ENCODE results near the gene SCT. TPM values are rescaled to one million over a fixed set of nuclear protein-coding genes. Genes with fewer than 3 reads are reported as not detected.
A peak's percentile ranks its signal among the peaks of the same experiment; 100 is the strongest.

Gene SCT
- total RNA-seq, 2 donors from 2014 or later: not detected

DNA sequence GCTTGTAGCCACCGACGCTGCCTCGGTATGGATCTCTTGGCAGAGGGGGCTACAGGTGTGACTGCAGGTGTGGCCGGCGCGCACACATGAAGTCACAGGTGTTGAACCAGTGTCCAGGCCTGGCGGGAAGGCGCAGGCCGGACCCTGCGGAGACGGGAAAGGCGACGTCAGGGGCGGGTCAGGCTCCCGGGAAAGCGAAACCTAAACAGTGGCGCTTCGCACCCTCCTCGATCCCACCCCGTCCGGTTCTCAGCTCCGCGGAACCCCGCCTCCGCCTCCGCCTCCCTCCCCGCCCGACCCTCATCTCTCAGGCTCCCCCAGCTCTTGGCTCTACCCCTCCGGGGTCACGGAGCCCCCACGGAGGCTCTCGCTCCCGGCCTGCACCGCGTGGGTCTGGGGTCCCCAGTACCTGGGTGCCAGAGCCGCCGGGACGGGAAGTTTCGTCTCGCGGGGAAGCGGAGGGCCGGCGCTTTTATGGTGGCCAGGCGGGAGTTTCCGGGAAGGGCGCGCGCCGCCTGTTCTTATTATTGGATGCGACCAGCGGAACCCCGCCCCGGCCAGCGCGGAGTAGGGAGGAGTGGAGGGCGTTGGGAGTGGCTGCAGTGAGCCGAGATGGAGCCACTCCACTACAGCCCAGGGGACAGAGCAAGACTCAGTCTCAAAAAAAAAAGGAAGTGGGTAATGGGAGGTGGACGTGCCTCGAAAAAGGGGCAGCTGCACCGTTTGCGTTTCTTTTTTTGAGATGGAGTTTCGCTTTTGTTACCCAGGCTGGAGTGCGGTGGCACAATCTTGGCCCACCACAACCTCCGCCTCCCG, 11.3 kb downstream of the SCT start, which contains the start of gene IRF7:
IRF7 (minus strand) TSS at position 447 of the 816 bp plus-strand sequence. CDS start 586 bp downstream, outside the sequence.
- H3K4me3 ChIP-seq: peak within 1 kb of the TSS; percentile 50 to 63
- H3K27me3 ChIP-seq (replicated peaks; ENCODE audit: insufficient read depth): no peaks in the 10 kb centered on the region
- H3K36me3 ChIP-seq: peaks cover 6 to 8% of the 10 kb centered on the region in 2 donors
- peaks cover 15% of the 10 kb centered on the region for H3K4me1 ChIP-seq (replicated peaks)
- WGBS: 8% methylated on average over 65 of the region's 66 CpGs
- intact Hi-C loops (cut with DNase I): no loop called here
- TF ChIP-seq CTCF (IDR thresholded peaks at IDR 0.05): peak in 2 of 4 experiments; percentile 21 to 27
- TF ChIP-seq POLR2AphosphoS5 (IDR thresholded peaks at IDR 0.05): peak; percentile 93
- TF ChIP-seq POLR2A (IDR thresholded peaks at IDR 0.05): peak; percentile 89
- H3K9me3 ChIP-seq: no peaks in the 10 kb centered on the region
- H3K27ac ChIP-seq: peak within 1 kb of the TSS; percentile 86 to 91
- peak; percentile 94 for DNase-seq (ENCODE audit: low spot score)

DNA sequence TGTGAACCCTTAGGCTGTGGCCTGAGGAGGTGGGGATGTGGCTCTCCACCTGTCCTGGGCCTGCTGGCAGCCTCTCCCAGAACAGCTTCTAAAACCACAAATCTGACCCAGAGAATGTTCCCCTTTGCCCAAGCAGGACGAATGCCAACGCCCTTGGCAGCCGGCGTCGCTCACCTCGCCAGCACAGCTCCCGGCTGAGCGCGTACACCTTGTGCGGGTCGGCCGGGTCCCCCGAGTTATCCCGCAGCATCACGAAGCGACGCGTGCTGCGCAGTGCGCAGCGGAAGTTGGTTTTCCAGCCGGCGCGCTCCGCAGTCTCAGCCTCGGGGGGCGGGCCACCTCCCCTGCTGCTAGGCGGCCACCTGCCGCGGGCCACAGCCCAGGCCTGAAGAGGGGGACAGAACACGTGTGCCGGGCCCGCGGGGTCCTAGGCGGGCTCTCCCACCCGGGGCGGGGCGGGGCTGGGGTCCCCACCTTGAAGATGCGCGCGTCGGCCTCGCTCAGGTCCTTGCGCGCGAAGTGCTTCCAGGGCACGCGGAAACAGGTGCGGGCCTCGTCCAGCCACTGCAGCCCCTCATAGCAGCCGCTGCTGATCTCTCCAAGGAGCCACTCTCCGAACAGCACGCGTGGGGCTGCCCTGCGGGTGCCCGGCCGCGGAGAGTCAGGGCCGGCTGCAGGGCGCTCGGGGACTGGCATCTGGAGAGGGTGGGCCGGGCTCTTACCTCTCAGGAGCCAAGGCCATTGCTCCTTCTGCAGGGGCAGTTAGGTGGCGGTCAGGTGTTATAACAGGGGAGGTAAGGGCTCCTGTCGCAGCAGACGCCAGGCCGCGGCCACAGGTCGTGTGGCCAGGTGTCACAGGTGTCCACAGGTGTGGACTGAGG, 12.1 kb downstream of the SCT start:
- peak; percentile 49 for DNase-seq (ENCODE audit: low spot score)
- Histone ChIP-seq H3K36me3 (peaks cover 11 to 14% of the 10 kb centered on the region in 2 donors), H3K27ac (peak overlapping the region; percentile 86 to 91), H3K9me3 (no peaks in the 10 kb centered on the region), H3K4me3 (peak overlapping the region; percentile 50 to 63), H3K4me1 (replicated peaks) (peaks cover 15% of the 10 kb centered on the region), H3K27me3 (replicated peaks; ENCODE audit: insufficient read depth) (no peaks in the 10 kb centered on the region)
- TF ChIP-seq CTCF (IDR thresholded peaks at IDR 0.05) (no peak), POLR2A (IDR thresholded peaks at IDR 0.05) (no peak), POLR2AphosphoS5 (IDR thresholded peaks at IDR 0.05) (no peak)
- intact Hi-C loops (cut with DNase I): no loop called here
- 48% methylated on average over 65 of the region's 68 CpGs for WGBS

- Histone ChIP-seq H3K9me3 (no peaks in the 10 kb centered on the region), H3K27me3 (replicated peaks; ENCODE audit: insufficient read depth) (no peaks in the 10 kb centered on the region), H3K4me3 (peak overlapping the region in 1 of 2 donors; percentile 63), H3K4me1 (replicated peaks) (peaks cover 15% of the 10 kb centered on the region), H3K36me3 (peaks cover 11 to 14% of the 10 kb centered on the region in 2 donors), H3K27ac (peak overlapping the region in 1 of 2 donors; percentile 91)
- TF ChIP-seq CTCF (IDR thresholded peaks at IDR 0.05) (no peak), POLR2AphosphoS5 (IDR thresholded peaks at IDR 0.05) (no peak), POLR2A (IDR thresholded peaks at IDR 0.05) (no peak)
- no peak for DNase-seq (ENCODE audit: low spot score)
- intact Hi-C loops (cut with DNase I): no loop called here
- 57% methylated on average over 14 of the region's 14 CpGs for WGBS
Measured at GRCh38 chr11:614021-614622, 12.9 kb downstream of the SCT start.

DNA sequence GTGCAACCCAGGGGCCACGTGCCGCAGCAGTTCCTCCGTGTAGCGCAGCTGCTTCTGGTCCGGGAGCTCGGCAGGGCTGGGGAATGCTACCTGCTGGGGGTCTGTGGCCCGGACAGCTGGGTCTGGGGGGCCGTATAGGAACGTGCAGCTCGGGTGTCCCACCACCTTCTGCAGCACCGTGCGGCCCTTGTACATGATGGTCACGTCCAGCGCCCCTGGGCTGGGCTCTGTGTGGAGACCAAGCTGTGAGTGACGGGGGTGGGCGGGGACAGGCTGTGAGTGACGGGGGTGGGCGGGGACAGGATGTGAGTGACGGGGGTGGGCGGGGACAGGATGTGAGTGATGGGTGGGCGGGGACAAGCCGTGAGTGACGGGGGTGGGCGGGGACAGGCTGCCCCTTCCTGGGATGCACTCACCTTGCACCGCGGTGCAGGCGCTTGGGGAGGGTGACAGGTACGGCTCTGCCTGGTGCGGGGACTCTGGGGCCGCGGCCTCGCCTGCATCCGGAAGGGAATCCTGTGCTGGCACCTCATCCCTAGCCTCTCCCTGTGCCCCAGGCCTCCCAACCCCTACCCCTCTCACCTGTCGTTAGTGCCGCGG, 13.5 kb downstream of the SCT start:
- intact Hi-C loops (cut with DNase I): no loop called here
- 72% methylated on average over 31 of the region's 36 CpGs for WGBS
- no peaks in the 10 kb centered on the region for H3K27me3 ChIP-seq (replicated peaks; ENCODE audit: insufficient read depth)
- no peaks in the 10 kb centered on the region for H3K9me3 ChIP-seq
- no peak for TF ChIP-seq POLR2A (IDR thresholded peaks at IDR 0.05)
- TF ChIP-seq POLR2AphosphoS5 (IDR thresholded peaks at IDR 0.05): no peak
- TF ChIP-seq CTCF (IDR thresholded peaks at IDR 0.05): no peak
- H3K4me1 ChIP-seq (replicated peaks): peaks cover 15% of the 10 kb centered on the region
- H3K4me3 ChIP-seq: no peak overlapping the region
- H3K27ac ChIP-seq: peak overlapping the region in 1 of 2 donors; percentile 91
- peak; percentile 63 for DNase-seq (ENCODE audit: low spot score)
- peaks cover 14 to 15% of the 10 kb centered on the region in 2 donors for H3K36me3 ChIP-seq
